ENCODE measurements around the gene FBN3.
A peak's percentile ranks its signal among the peaks of the same experiment; 100 is the strongest.

Gene FBN3

GRCh38 chr19:8089664-8090601 is 59.5 kb downstream of the FBN3 start:
- no peak for DNase-seq (ENCODE audit: low spot score)

GRCh38 chr19:8088752-8089663 is 60.4 kb downstream of the FBN3 start:
- no peak for DNase-seq (ENCODE audit: low spot score)

GRCh38 chr19:8087876-8088275 is 61.5 kb downstream of the FBN3 start:
- no peak for DNase-seq (ENCODE audit: low spot score)

GRCh38 chr19:8086849-8087248 is 62.5 kb downstream of the FBN3 start:
- DNase-seq (ENCODE audit: low spot score), result no peak

- DNase-seq (ENCODE audit: low spot score), result peak; percentile 54
Observed at GRCh38 chr19:8085598-8086408, 63.6 kb downstream of the FBN3 start.

- DNase-seq (ENCODE audit: low spot score), result no peak
Observed at GRCh38 chr19:8084152-8084551, 65.2 kb downstream of the FBN3 start.

GRCh38 chr19:8083141-8083540 is 66.3 kb downstream of the FBN3 start:
- no peak for DNase-seq (ENCODE audit: low spot score)

- DNase-seq (ENCODE audit: low spot score), result no peak
Observed at GRCh38 chr19:8081569-8082550, 67.5 kb downstream of the FBN3 start.

GRCh38 chr19:8080832-8081231 is 68.6 kb downstream of the FBN3 start:
- DNase-seq (ENCODE audit: low spot score), result no peak

GRCh38 chr19:8079988-8080387 is 69.4 kb downstream of the FBN3 start:
- DNase-seq (ENCODE audit: low spot score), result no peak

- no peak for DNase-seq (ENCODE audit: low spot score)
Observed at GRCh38 chr19:8075158-8076074, 74.0 kb downstream of the FBN3 start.

- no peak for DNase-seq (ENCODE audit: low spot score)
Observed at GRCh38 chr19:8074501-8074900, 74.9 kb downstream of the FBN3 start.

GRCh38 chr19:8071912-8072311 is 77.5 kb downstream of the FBN3 start:
- no peak for DNase-seq (ENCODE audit: low spot score)

GRCh38 chr19:8069096-8069973 is 80.1 kb downstream of the FBN3 start:
- no peak for DNase-seq (ENCODE audit: low spot score)

- DNase-seq (ENCODE audit: low spot score), result no peak
Observed at GRCh38 chr19:8065875-8066261, 83.5 kb downstream of the FBN3 start.

- no peak for DNase-seq (ENCODE audit: low spot score)
Observed at GRCh38 chr19:8064911-8065874, 84.2 kb downstream of the FBN3 start.

GRCh38 chr19:8057545-8058270 is 91.7 kb downstream of the FBN3 start:
- DNase-seq (ENCODE audit: low spot score), result no peak
